SK-N-SH treated with all-trans-retinoic acid at 6 μM for 48 hours (cell line): ENCODE measurements around the gene BCAT1.

Experiments
- ARNTL ChIP-seq: fragments of 450-650 bp; formaldehyde crosslinking; IDR thresholded peaks from 2 replicates; pipeline ENCODE4 v1.5.0; 2020; ENCODE audit warnings: low read depth, mild to moderate bottlenecking, moderate library complexity, borderline replicate concordance
- CSDC2 ChIP-seq: fragments of 250-450 bp; sonication (Bioruptor Pico); IDR thresholded peaks from 2 replicates; pipeline ENCODE4 v1.5.0; 2020; ENCODE audit warnings: mild to moderate bottlenecking, moderate library complexity
- PATZ1 ChIP-seq: fragments of 250-450 bp; sonication (Bioruptor Pico); IDR thresholded peaks from 2 replicates; pipeline ENCODE4 v1.8.0; 2020; ENCODE audit warnings: mild to moderate bottlenecking, moderate library complexity, borderline replicate concordance
- RARB ChIP-seq: fragments of 250-450 bp; sonication (Bioruptor Pico); IDR thresholded peaks from 2 replicates; pipeline ENCODE4 v1.8.0; 2021; ENCODE audit warnings: mild to moderate bottlenecking, moderate library complexity
- TOX ChIP-seq: fragments of 250-450 bp; sonication (Bioruptor Pico); IDR thresholded peaks from 2 replicates; pipeline ENCODE4 v1.8.0; 2021; ENCODE audit warnings: mild to moderate bottlenecking, moderate library complexity, borderline replicate concordance
- ZC3H10 ChIP-seq: fragments of 250-450 bp; sonication (Bioruptor Pico); IDR thresholded peaks from 2 replicates; pipeline ENCODE4 v1.5.1; 2021; ENCODE audit warnings: mild to moderate bottlenecking, moderate library complexity
- ZFP3 ChIP-seq: fragments of 250-450 bp; sonication (Bioruptor Pico); IDR thresholded peaks from 2 replicates; pipeline ENCODE4 v1.5.0; 2020; ENCODE audit warnings: mild to moderate bottlenecking, moderate library complexity
- ZFP30 ChIP-seq: fragments of 450-650 bp; formaldehyde crosslinking; IDR thresholded peaks from 2 replicates; pipeline ENCODE4 v1.5.0; 2022; ENCODE audit warnings: mild to moderate bottlenecking, moderate library complexity
- ZNF565 ChIP-seq: fragments of 450-650 bp; formaldehyde crosslinking; conservative IDR thresholded peaks from 2 replicates; pipeline ENCODE4 v1.5.0; 2020; ENCODE audit warnings: low read depth, mild to moderate bottlenecking, moderate library complexity
- TF ChIP-seq, protein P1 (sequence below): fragments of 250-450 bp; sonication (Bioruptor Pico); IDR thresholded peaks from 2 replicates; pipeline ENCODE4 v1.5.0; 2020; ENCODE audit warnings: mild to moderate bottlenecking, moderate library complexity
- TF ChIP-seq, protein P2 (sequence below): fragments of 250-450 bp; sonication (Bioruptor Pico); IDR thresholded peaks from 2 replicates; pipeline ENCODE4 v1.5.1; 2020; ENCODE audit warnings: low read depth, mild to moderate bottlenecking, moderate library complexity
- TF ChIP-seq, protein P3 (sequence below): fragments of 250-450 bp; sonication (Bioruptor Pico); IDR thresholded peaks from 2 replicates; pipeline ENCODE4 v1.5.1; 2021; ENCODE audit warnings: mild to moderate bottlenecking, moderate library complexity

DNA sequence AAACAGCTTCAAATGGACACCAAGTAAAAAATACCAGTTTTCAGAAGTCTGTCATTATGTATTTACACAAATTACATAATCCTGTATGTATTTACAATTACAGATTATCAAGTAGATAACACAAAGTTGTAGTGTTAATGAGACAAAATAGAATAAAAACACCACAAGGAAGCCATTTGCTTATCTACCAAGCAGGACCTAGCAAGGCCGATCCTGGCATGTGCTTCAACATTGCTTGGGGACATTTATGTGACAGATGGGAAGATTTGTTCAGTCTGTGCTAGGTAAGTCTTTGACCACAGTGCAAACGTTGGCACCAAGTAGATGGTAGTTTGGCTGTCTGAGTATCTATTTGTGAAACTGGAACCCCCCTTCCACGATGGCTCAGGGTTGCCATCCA lies 35.8 kb downstream of the BCAT1 start:
- TF ChIP-seq, protein P1, sequence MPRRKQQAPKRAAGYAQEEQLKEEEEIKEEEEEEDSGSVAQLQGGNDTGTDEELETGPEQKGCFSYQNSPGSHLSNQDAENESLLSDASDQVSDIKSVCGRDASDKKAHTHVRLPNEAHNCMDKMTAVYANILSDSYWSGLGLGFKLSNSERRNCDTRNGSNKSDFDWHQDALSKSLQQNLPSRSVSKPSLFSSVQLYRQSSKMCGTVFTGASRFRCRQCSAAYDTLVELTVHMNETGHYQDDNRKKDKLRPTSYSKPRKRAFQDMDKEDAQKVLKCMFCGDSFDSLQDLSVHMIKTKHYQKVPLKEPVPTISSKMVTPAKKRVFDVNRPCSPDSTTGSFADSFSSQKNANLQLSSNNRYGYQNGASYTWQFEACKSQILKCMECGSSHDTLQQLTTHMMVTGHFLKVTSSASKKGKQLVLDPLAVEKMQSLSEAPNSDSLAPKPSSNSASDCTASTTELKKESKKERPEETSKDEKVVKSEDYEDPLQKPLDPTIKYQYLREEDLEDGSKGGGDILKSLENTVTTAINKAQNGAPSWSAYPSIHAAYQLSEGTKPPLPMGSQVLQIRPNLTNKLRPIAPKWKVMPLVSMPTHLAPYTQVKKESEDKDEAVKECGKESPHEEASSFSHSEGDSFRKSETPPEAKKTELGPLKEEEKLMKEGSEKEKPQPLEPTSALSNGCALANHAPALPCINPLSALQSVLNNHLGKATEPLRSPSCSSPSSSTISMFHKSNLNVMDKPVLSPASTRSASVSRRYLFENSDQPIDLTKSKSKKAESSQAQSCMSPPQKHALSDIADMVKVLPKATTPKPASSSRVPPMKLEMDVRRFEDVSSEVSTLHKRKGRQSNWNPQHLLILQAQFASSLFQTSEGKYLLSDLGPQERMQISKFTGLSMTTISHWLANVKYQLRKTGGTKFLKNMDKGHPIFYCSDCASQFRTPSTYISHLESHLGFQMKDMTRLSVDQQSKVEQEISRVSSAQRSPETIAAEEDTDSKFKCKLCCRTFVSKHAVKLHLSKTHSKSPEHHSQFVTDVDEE (CRISPR knock-in tag): no peak
- TF ChIP-seq ZFP3 (CRISPR knock-in tag) (no peak), ARNTL (CRISPR knock-in tag) (no peak), ZC3H10 (CRISPR knock-in tag) (no peak), PATZ1 (CRISPR knock-in tag) (no peak), TOX (CRISPR knock-in tag) (no peak), ZFP30 (CRISPR knock-in tag) (no peak), RARB (CRISPR knock-in tag) (no peak), CSDC2 (CRISPR knock-in tag) (no peak), ZNF565 (CRISPR knock-in tag) (no peak)
- TF ChIP-seq, protein P2, sequence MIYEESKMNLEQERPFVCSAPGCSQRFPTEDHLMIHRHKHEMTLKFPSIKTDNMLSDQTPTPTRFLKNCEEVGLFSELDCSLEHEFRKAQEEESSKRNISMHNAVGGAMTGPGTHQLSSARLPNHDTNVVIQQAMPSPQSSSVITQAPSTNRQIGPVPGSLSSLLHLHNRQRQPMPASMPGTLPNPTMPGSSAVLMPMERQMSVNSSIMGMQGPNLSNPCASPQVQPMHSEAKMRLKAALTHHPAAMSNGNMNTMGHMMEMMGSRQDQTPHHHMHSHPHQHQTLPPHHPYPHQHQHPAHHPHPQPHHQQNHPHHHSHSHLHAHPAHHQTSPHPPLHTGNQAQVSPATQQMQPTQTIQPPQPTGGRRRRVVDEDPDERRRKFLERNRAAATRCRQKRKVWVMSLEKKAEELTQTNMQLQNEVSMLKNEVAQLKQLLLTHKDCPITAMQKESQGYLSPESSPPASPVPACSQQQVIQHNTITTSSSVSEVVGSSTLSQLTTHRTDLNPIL (CRISPR knock-in tag): no peak
- TF ChIP-seq, protein P3, sequence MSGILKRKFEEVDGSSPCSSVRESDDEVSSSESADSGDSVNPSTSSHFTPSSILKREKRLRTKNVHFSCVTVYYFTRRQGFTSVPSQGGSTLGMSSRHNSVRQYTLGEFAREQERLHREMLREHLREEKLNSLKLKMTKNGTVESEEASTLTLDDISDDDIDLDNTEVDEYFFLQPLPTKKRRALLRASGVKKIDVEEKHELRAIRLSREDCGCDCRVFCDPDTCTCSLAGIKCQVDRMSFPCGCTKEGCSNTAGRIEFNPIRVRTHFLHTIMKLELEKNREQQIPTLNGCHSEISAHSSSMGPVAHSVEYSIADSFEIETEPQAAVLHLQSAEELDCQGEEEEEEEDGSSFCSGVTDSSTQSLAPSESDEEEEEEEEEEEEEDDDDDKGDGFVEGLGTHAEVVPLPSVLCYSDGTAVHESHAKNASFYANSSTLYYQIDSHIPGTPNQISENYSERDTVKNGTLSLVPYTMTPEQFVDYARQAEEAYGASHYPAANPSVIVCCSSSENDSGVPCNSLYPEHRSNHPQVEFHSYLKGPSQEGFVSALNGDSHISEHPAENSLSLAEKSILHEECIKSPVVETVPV (CRISPR knock-in tag): no peak
